Ishikawa (cell line): Measurements from ENCODE around the gene USP17L24.
"Not testable (repeated sequence)": the region's sequence is repeated elsewhere in the genome, so short reads cannot be mapped to it uniquely, and the experiment has no call there.

Experiments
- CEBPB ChIP-seq: IDR thresholded peaks from 2 replicates; pipeline ENCODE4 v1.6.1; 2012
- CREB1 ChIP-seq: IDR thresholded peaks from 2 replicates; pipeline ENCODE4 v1.6.1; 2012; ENCODE audit warnings: low read depth
- EP300 ChIP-seq: IDR thresholded peaks from 2 replicates; pipeline ENCODE4 v1.6.1; 2012; ENCODE audit warnings: borderline replicate concordance
- NFIC ChIP-seq: IDR thresholded peaks from 2 replicates; pipeline ENCODE4 v1.6.1; 2012
- RAD21 ChIP-seq: IDR thresholded peaks from 2 replicates; pipeline ENCODE4 v1.6.1; 2012; ENCODE audit warnings: low read depth
- TAF1 ChIP-seq: IDR thresholded peaks from 2 replicates; pipeline ENCODE4 v1.6.1; 2012; ENCODE audit warnings: low read depth, mild to moderate bottlenecking
- YY1 ChIP-seq: IDR thresholded peaks from 2 replicates; pipeline ENCODE4 v1.6.1; 2012; ENCODE audit warnings: low read depth
- TF ChIP-seq, protein P1 (sequence below): IDR thresholded peaks from 2 replicates; pipeline ENCODE4 v1.6.1; 2012; ENCODE audit warnings: low read depth, mild to moderate bottlenecking

DNA sequence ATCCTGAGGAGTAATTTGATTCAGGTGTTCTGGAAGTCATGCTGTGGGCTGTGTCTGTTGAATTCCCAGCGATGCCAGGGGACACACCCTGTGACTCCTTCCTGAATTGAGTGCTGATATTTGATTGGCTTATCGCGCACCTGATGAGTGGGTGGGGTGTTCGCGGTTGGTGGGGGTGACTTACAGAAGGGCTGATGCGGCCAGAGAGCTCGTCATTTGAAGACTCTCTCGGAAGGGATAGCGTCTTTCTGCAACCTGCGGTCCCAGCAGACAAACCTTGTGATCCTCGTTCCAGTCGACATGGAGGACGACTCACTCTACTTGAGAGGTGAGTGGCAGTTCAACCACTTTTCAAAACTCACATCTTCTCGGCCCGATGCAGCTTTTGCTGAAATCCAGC, 4.6 kb downstream of the USP17L24 start, which contains the start of gene USP17L25:
- not testable (repeated sequence) for TF ChIP-seq YY1, EP300, CEBPB, RAD21, CREB1, TAF1, NFIC
- TF ChIP-seq, protein P1, sequence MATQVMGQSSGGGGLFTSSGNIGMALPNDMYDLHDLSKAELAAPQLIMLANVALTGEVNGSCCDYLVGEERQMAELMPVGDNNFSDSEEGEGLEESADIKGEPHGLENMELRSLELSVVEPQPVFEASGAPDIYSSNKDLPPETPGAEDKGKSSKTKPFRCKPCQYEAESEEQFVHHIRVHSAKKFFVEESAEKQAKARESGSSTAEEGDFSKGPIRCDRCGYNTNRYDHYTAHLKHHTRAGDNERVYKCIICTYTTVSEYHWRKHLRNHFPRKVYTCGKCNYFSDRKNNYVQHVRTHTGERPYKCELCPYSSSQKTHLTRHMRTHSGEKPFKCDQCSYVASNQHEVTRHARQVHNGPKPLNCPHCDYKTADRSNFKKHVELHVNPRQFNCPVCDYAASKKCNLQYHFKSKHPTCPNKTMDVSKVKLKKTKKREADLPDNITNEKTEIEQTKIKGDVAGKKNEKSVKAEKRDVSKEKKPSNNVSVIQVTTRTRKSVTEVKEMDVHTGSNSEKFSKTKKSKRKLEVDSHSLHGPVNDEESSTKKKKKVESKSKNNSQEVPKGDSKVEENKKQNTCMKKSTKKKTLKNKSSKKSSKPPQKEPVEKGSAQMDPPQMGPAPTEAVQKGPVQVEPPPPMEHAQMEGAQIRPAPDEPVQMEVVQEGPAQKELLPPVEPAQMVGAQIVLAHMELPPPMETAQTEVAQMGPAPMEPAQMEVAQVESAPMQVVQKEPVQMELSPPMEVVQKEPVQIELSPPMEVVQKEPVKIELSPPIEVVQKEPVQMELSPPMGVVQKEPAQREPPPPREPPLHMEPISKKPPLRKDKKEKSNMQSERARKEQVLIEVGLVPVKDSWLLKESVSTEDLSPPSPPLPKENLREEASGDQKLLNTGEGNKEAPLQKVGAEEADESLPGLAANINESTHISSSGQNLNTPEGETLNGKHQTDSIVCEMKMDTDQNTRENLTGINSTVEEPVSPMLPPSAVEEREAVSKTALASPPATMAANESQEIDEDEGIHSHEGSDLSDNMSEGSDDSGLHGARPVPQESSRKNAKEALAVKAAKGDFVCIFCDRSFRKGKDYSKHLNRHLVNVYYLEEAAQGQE, result not testable (repeated sequence)
